Lower lobe of right lung (tissue), 2 donors: Measurements from ENCODE around the gene GNGT2. TPM values are rescaled to one million over a fixed set of nuclear protein-coding genes. Genes with fewer than 3 reads are reported as not detected.
A peak's percentile ranks its signal among the peaks of the same experiment; 100 is the strongest.

Experiments
- ATAC-seq, 2 donors: fragments of 200-7000 bp; cut with Tn5 transposase; one replicate each; pipeline ENCODE4 v1.9.1; 2020 to 2022; ENCODE audit warnings: mild to moderate bottlenecking in 2 of 2, moderate library complexity in 2 of 2
- DNase-seq: peaks from one replicate; pipeline ENCODE4 v3.0.0-alpha.2; 2020
- H3K27ac ChIP-seq: fragments of 200-600 bp; one replicate; pipeline ENCODE4 v1.8.0; 2022
- H3K27me3 ChIP-seq: fragments of 200-600 bp; one replicate; pipeline ENCODE4 v1.8.0; 2022; ENCODE audit warnings: low read depth
- H3K36me3 ChIP-seq: fragments of 200-600 bp; one replicate; pipeline ENCODE4 v1.8.0; 2022; ENCODE audit warnings: mild to moderate bottlenecking
- H3K4me1 ChIP-seq: fragments of 200-600 bp; one replicate; pipeline ENCODE4 v1.8.0; 2022
- H3K4me3 ChIP-seq: fragments of 200-600 bp; one replicate; pipeline ENCODE4 v1.8.0; 2022; ENCODE audit warnings: mild to moderate bottlenecking
- H3K9me3 ChIP-seq: fragments of 200-600 bp; one replicate; pipeline ENCODE4 v1.8.0; 2022
- CTCF ChIP-seq: fragments of 200-600 bp; IDR thresholded peaks from one replicate; pipeline ENCODE4 v1.8.0; 2022; ENCODE audit warnings: antibody characterized with exemption, mild to moderate bottlenecking
- intact Hi-C: fragments of 100-400 bp; cut with DNase I; formaldehyde crosslinking; loops from one replicate; pipeline ENCODE4 v1.11.0; 2022
- total RNA-seq: library from RNA; stranded (reverse); fragmentation: NEBNext Ultra II Directional; extraction: Animal tissue kit (Norgen Biotek cat#: 25700); gene quantifications from one replicate; pipeline ENCODE4 v1.2.1, GENCODE V29; 2021
- donor health status: DM: no; HTN: yes; CAD: no; lungs with severe emphysema.

GNGT2 gene
- total RNA-seq, 1 donor from 2014 or later = 21.1 TPM

- peak overlapping the region; percentile 68 for H3K4me3 ChIP-seq
- intact Hi-C loops = loop anchor here (10.0 kb wide), 1 partner anchor 54 kb away; no protein-coding TSS in a partner anchor
- no peaks in the 10 kb centered on the region for H3K9me3 ChIP-seq
- DNase-seq (no peak), ATAC-seq (no peak)
- H3K27ac ChIP-seq = no peak overlapping the region
- no peaks in the 10 kb centered on the region for H3K36me3 ChIP-seq
- peaks cover 23% of the 10 kb centered on the region for H3K27me3 ChIP-seq
- no peak for TF ChIP-seq CTCF
- H3K4me1 ChIP-seq = peaks cover 31% of the 10 kb centered on the region
Observed at GRCh38 chr17:49229076-49229804, 18.9 kb upstream of the GNGT2 start.

GRCh38 chr17:49227436-49228261, 17.3 kb upstream of the GNGT2 start:
- intact Hi-C loops = loop anchor here (10.0 kb wide), 1 partner anchor 53 kb away; no protein-coding TSS in a partner anchor
- peak; percentile 54 to 60 for ATAC-seq
- Histone ChIP-seq H3K27ac (no peak overlapping the region), H3K4me3 (no peak overlapping the region), H3K9me3 (no peaks in the 10 kb centered on the region), H3K4me1 (peaks cover 45% of the 10 kb centered on the region), H3K27me3 (peaks cover 37% of the 10 kb centered on the region), H3K36me3 (peaks cover 4% of the 10 kb centered on the region)
- peak; percentile 85 for TF ChIP-seq CTCF
- DNase-seq = peak; percentile 78

GRCh38 chr17:49226771-49227435, 16.5 kb upstream of the GNGT2 start:
- no peak for ATAC-seq
- Histone ChIP-seq H3K36me3 (peaks cover 4% of the 10 kb centered on the region), H3K27ac (no peak overlapping the region), H3K4me1 (peaks cover 45% of the 10 kb centered on the region), H3K4me3 (no peak overlapping the region), H3K9me3 (no peaks in the 10 kb centered on the region), H3K27me3 (peaks cover 39% of the 10 kb centered on the region)
- DNase-seq = no peak
- intact Hi-C loops = loop anchor here (10.0 kb wide), 1 partner anchor 52 kb away; no protein-coding TSS in a partner anchor
- no peak for TF ChIP-seq CTCF

GRCh38 chr17:49225554-49226236, 15.3 kb upstream of the GNGT2 start:
- intact Hi-C loops = loop anchor here (10.0 kb wide), 1 partner anchor 51 kb away; no protein-coding TSS in a partner anchor
- no peak overlapping the region for H3K4me3 ChIP-seq
- H3K4me1 ChIP-seq = peaks cover 37% of the 10 kb centered on the region
- no peak for ATAC-seq
- peaks cover 42% of the 10 kb centered on the region for H3K27me3 ChIP-seq
- no peak for TF ChIP-seq CTCF
- no peak overlapping the region for H3K27ac ChIP-seq
- peaks cover 4% of the 10 kb centered on the region for H3K36me3 ChIP-seq
- H3K9me3 ChIP-seq = no peaks in the 10 kb centered on the region
- DNase-seq = no peak

GRCh38 chr17:49224997-49225337, 14.6 kb upstream of the GNGT2 start:
- H3K4me3 ChIP-seq = peak overlapping the region; percentile 41
- no peaks in the 10 kb centered on the region for H3K9me3 ChIP-seq
- DNase-seq (no peak), ATAC-seq (no peak)
- no peak for TF ChIP-seq CTCF
- H3K27ac ChIP-seq = no peak overlapping the region
- peaks cover 39% of the 10 kb centered on the region for H3K27me3 ChIP-seq
- peaks cover 7% of the 10 kb centered on the region for H3K36me3 ChIP-seq
- H3K4me1 ChIP-seq = peaks cover 32% of the 10 kb centered on the region
- intact Hi-C loops = loop anchor here (10.0 kb wide), 1 partner anchor 50 kb away; no protein-coding TSS in a partner anchor
